Measurements from ENCODE around the gene PARP4. TPM values are rescaled to one million over a fixed set of nuclear protein-coding genes. Genes with fewer than 3 reads are reported as not detected.
A peak's percentile ranks its signal among the peaks of the same experiment; 100 is the strongest.
"Not testable (repeated sequence)": the region's sequence is repeated elsewhere in the genome, so short reads cannot be mapped to it uniquely, and the experiment has no call there.

PARP4 gene
- total and polyA plus RNA-seq, 7 experiments from 2014 or later = 31.3 to 71.1 (median 60.5) TPM

- no peaks in the 10 kb centered on the region for H3K27me3 ChIP-seq (ENCODE audit: control insufficient read depth in 2 of 2, insufficient read depth in 2 of 2, low read length in 2 of 2)
- no peaks in the 10 kb centered on the region for H3K4me1 Mint-ChIP-seq
- H3K36me3 Mint-ChIP-seq = peaks cover 13 to 73% (median 29%) of the 10 kb centered on the region in 5 donors
- no peak overlapping the region for H3K4me3 Mint-ChIP-seq
- no peak for DNase-seq
- H3K9me3 Mint-ChIP-seq = no peaks in the 10 kb centered on the region
- ChIA-PET POLR2A (no interaction called here), CTCF (no interaction called here)
- no peak overlapping the region for H3K4me3 ChIP-seq (ENCODE audit: low read length)
- no peaks in the 10 kb centered on the region for H3K4me1 ChIP-seq (ENCODE audit: control insufficient read depth in 2 of 2, insufficient read depth in 2 of 2, low read length in 2 of 2)
- H3K27ac Mint-ChIP-seq = no peak overlapping the region
- peaks cover 0 to 54% (median 18%) of the 10 kb centered on the region in 3 experiments for H3K36me3 ChIP-seq (ENCODE audit: control insufficient read depth in 2 of 3, insufficient read depth in 3 of 3, low read length in 3 of 3)
- no peak for ATAC-seq
- H3K9me3 ChIP-seq (ENCODE audit: control insufficient read depth in 2 of 3, low read length in 3 of 3) = no peaks in the 10 kb centered on the region
- intact Hi-C loops (cut with micrococcal nuclease) = no loop called here
- H3K27ac ChIP-seq (ENCODE audit: low read depth, low read length) = no peak overlapping the region
- no peaks in the 10 kb centered on the region for H3K27me3 Mint-ChIP-seq
Observed at GRCh38 chr13:24443366-24443765, 69.2 kb downstream of the PARP4 start.

DNA sequence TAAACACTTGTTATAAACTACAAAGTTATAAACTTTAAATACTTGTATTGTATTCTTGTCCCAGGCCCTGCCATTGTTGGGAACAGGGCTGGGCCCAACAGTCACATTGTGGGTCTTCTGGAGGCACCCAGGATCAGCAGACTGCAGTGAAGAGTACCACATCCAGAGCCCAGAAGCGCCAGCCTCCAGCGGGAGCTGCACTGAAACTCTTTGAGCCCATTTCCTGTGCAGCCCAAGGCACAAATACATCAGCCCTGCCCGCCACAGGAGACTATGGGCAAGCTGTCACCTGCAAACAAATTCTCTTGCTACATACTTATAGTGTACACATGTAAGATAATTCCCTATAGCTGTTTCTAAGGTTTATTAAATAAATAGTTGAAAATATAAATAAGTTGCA, 86.5 kb downstream of the PARP4 start:
- DNase-seq; H3K9me3 Mint-ChIP-seq; CTCF ChIA-PET; H3K4me3 ChIP-seq (ENCODE audit: low read length); POLR2A ChIA-PET; H3K4me3 Mint-ChIP-seq; H3K27me3 Mint-ChIP-seq; ATAC-seq; H3K27ac Mint-ChIP-seq; H3K27ac ChIP-seq (ENCODE audit: low read depth, low read length); H3K9me3 ChIP-seq (ENCODE audit: control insufficient read depth in 2 of 3, low read length in 3 of 3); H3K4me1 Mint-ChIP-seq; H3K27me3 ChIP-seq (ENCODE audit: control insufficient read depth in 2 of 2, insufficient read depth in 2 of 2, low read length in 2 of 2); H3K4me1 ChIP-seq (ENCODE audit: control insufficient read depth in 2 of 2, insufficient read depth in 2 of 2, low read length in 2 of 2): not testable (repeated sequence)
- peaks cover 19 to 60% (median 50%) of the 10 kb centered on the region in 5 donors for H3K36me3 Mint-ChIP-seq
- intact Hi-C loops (cut with micrococcal nuclease) = loop anchor here in 1 of 2 donors (10.0 kb wide), 1 partner anchor 161 kb away; no protein-coding TSS in a partner anchor
- H3K36me3 ChIP-seq (ENCODE audit: control insufficient read depth in 2 of 3, insufficient read depth in 3 of 3, low read length in 3 of 3) = peaks cover under 1 to 35% (median 2%) of the 10 kb centered on the region in 3 experiments

GRCh38 chr13:24419668-24420067, 92.9 kb downstream of the PARP4 start:
- ATAC-seq; POLR2A ChIA-PET; H3K27ac ChIP-seq (ENCODE audit: low read depth, low read length); H3K4me1 Mint-ChIP-seq; H3K27ac Mint-ChIP-seq; CTCF ChIA-PET; DNase-seq; H3K27me3 ChIP-seq (ENCODE audit: control insufficient read depth in 2 of 2, insufficient read depth in 2 of 2, low read length in 2 of 2); H3K4me3 ChIP-seq (ENCODE audit: low read length); H3K4me1 ChIP-seq (ENCODE audit: control insufficient read depth in 2 of 2, insufficient read depth in 2 of 2, low read length in 2 of 2); H3K9me3 ChIP-seq (ENCODE audit: control insufficient read depth in 2 of 3, low read length in 3 of 3); H3K27me3 Mint-ChIP-seq; H3K4me3 Mint-ChIP-seq: not testable (repeated sequence)
- Mint-ChIP-seq H3K36me3 (peaks cover 12 to 46% (median 36%) of the 10 kb centered on the region in 5 donors), H3K9me3 (peaks cover 0 to 13% (median 2%) of the 10 kb centered on the region in 11 donors)
- H3K36me3 ChIP-seq (ENCODE audit: control insufficient read depth in 2 of 3, insufficient read depth in 3 of 3, low read length in 3 of 3) = peaks cover 0 to 23% (median 0%) of the 10 kb centered on the region in 3 experiments
- intact Hi-C loops (cut with micrococcal nuclease) = loop anchor here in 1 of 2 donors (10.0 kb wide), 1 partner anchor 155 kb away; no protein-coding TSS in a partner anchor

DNA sequence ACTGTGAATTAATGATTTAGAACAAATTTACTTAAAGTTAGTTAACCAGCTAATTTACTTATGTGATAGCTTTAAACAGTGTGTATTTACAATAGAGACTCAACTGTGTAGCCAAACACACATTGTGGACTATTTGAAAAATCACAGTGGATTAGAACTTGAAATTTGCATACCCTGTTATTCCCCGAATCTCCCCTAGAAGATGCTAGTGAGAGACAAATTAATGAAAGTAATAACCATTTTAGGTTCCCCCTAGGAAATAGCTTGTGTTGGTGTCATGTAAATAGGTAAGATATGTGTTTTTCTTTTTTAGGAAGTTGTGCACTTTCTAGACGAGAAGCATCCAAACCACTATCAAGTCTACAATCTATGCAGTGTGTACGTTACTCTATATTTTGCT, 104.7 kb downstream of the PARP4 start:
- intact Hi-C loops (cut with micrococcal nuclease) = no loop called here
- ATAC-seq = no peak
- no peak overlapping the region for H3K4me3 Mint-ChIP-seq
- ChIA-PET CTCF (no interaction called here), POLR2A (no interaction called here)
- H3K4me1 ChIP-seq (ENCODE audit: control insufficient read depth in 2 of 2, insufficient read depth in 2 of 2, low read length in 2 of 2) = no peaks in the 10 kb centered on the region
- peak overlapping the region in 1 of 9 donors; percentile 15 for H3K27ac Mint-ChIP-seq
- peaks cover 0 to 7% (median 0%) of the 10 kb centered on the region in 7 donors for H3K4me1 Mint-ChIP-seq
- no peaks in the 10 kb centered on the region for H3K27me3 ChIP-seq (ENCODE audit: control insufficient read depth in 2 of 2, insufficient read depth in 2 of 2, low read length in 2 of 2)
- H3K9me3 Mint-ChIP-seq = no peaks in the 10 kb centered on the region
- H3K27me3 Mint-ChIP-seq = peaks cover 5 to 62% (median 16%) of the 10 kb centered on the region in 5 donors
- no peaks in the 10 kb centered on the region for H3K9me3 ChIP-seq (ENCODE audit: control insufficient read depth in 2 of 3, low read length in 3 of 3)
- no peaks in the 10 kb centered on the region for H3K36me3 ChIP-seq (ENCODE audit: control insufficient read depth in 2 of 3, insufficient read depth in 3 of 3, low read length in 3 of 3)
- no peak overlapping the region for H3K27ac ChIP-seq (ENCODE audit: low read depth, low read length)
- no peaks in the 10 kb centered on the region for H3K36me3 Mint-ChIP-seq
- no peak for DNase-seq
- H3K4me3 ChIP-seq (ENCODE audit: low read length) = no peak overlapping the region

DNA sequence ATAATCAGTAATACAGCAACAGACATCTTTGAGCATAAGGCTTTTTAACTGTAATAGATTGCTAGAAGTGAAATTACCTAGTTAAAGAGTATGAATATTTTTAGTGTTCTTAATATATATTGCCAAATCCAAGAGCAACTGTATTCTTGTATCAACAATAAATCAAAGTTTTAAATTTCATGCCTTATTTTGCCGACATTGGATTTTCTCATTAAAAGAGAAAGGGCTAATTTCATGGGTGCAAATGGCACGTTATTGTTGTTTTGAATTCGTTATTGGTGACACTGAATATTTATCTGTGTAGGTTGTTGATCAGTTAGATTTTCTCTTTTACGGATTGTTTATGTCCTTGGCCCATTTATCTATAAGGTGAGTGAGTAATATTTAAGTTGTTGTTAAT, 106.1 kb downstream of the PARP4 start:
- Mint-ChIP-seq H3K9me3 (no peaks in the 10 kb centered on the region), H3K4me3 (no peak overlapping the region)
- POLR2A ChIA-PET = no interaction called here

GRCh38 chr13:24396821-24397220, 115.8 kb downstream of the PARP4 start:
- H3K4me3 ChIP-seq (ENCODE audit: low read length) = no peak overlapping the region
- H3K27me3 Mint-ChIP-seq = no peaks in the 10 kb centered on the region
- H3K27me3 ChIP-seq (ENCODE audit: control insufficient read depth in 2 of 2, insufficient read depth in 2 of 2, low read length in 2 of 2) = no peaks in the 10 kb centered on the region
- H3K9me3 ChIP-seq (ENCODE audit: control insufficient read depth in 2 of 3, low read length in 3 of 3) = peaks cover 0 to 11% (median 0%) of the 10 kb centered on the region in 3 experiments
- H3K9me3 Mint-ChIP-seq = peaks cover 0 to 24% (median 11%) of the 10 kb centered on the region in 11 donors
- ATAC-seq (no peak), DNase-seq (no peak)
- ChIA-PET POLR2A (no interaction called here), CTCF (no interaction called here)
- no peak overlapping the region for H3K27ac Mint-ChIP-seq
- intact Hi-C loops (cut with micrococcal nuclease) = no loop called here
- no peaks in the 10 kb centered on the region for H3K4me1 ChIP-seq (ENCODE audit: control insufficient read depth in 2 of 2, insufficient read depth in 2 of 2, low read length in 2 of 2)
- no peak overlapping the region for H3K4me3 Mint-ChIP-seq
- peaks cover 0 to 10% (median 6%) of the 10 kb centered on the region in 5 donors for H3K36me3 Mint-ChIP-seq
- H3K36me3 ChIP-seq (ENCODE audit: control insufficient read depth in 2 of 3, insufficient read depth in 3 of 3, low read length in 3 of 3) = no peaks in the 10 kb centered on the region
- no peaks in the 10 kb centered on the region for H3K4me1 Mint-ChIP-seq
- H3K27ac ChIP-seq (ENCODE audit: low read depth, low read length) = no peak overlapping the region

More for the DNA sequence above, 106.1 kb downstream of the PARP4 start:
- Histone ChIP-seq H3K9me3 (ENCODE audit: control insufficient read depth in 2 of 3, low read length in 3 of 3) (no peaks in the 10 kb centered on the region), H3K27me3 (ENCODE audit: control insufficient read depth in 2 of 2, insufficient read depth in 2 of 2, low read length in 2 of 2) (no peaks in the 10 kb centered on the region), H3K4me3 (ENCODE audit: low read length) (no peak overlapping the region), H3K4me1 (ENCODE audit: control insufficient read depth in 2 of 2, insufficient read depth in 2 of 2, low read length in 2 of 2) (no peaks in the 10 kb centered on the region), H3K27ac (ENCODE audit: low read depth, low read length) (no peak overlapping the region), H3K36me3 (ENCODE audit: control insufficient read depth in 2 of 3, insufficient read depth in 3 of 3, low read length in 3 of 3) (no peaks in the 10 kb centered on the region)
- ATAC-seq = no peak
- Mint-ChIP-seq H3K36me3 (no peaks in the 10 kb centered on the region), H3K27me3 (peaks cover 5 to 58% (median 16%) of the 10 kb centered on the region in 5 donors), H3K27ac (no peak overlapping the region), H3K4me1 (peaks cover 0 to 7% (median 0%) of the 10 kb centered on the region in 7 donors)
- CTCF ChIA-PET = no interaction called here
- intact Hi-C loops (cut with micrococcal nuclease) = no loop called here
- DNase-seq = no peak

- Mint-ChIP-seq H3K27me3 (no peaks in the 10 kb centered on the region), H3K27ac (no peak overlapping the region), H3K36me3 (peaks cover 0 to 8% (median 6%) of the 10 kb centered on the region in 5 donors), H3K4me3 (no peak overlapping the region), H3K9me3 (peaks cover 0 to 24% (median 11%) of the 10 kb centered on the region in 11 donors), H3K4me1 (no peaks in the 10 kb centered on the region)
- no peak overlapping the region for H3K4me3 ChIP-seq (ENCODE audit: low read length)
- ChIA-PET CTCF (interaction anchor here (0.5 kb wide), 1 partner anchor 253 kb away, joined by 3 read pairs; no protein-coding TSS in a partner anchor), POLR2A (no interaction called here)
- no peaks in the 10 kb centered on the region for H3K27me3 ChIP-seq (ENCODE audit: control insufficient read depth in 2 of 2, insufficient read depth in 2 of 2, low read length in 2 of 2)
- H3K36me3 ChIP-seq (ENCODE audit: control insufficient read depth in 2 of 3, insufficient read depth in 3 of 3, low read length in 3 of 3) = no peaks in the 10 kb centered on the region
- ATAC-seq = no peak
- DNase-seq = no peak
- H3K27ac ChIP-seq (ENCODE audit: low read depth, low read length) = no peak overlapping the region
- intact Hi-C loops (cut with micrococcal nuclease) = no loop called here
- no peaks in the 10 kb centered on the region for H3K4me1 ChIP-seq (ENCODE audit: control insufficient read depth in 2 of 2, insufficient read depth in 2 of 2, low read length in 2 of 2)
- H3K9me3 ChIP-seq (ENCODE audit: control insufficient read depth in 2 of 3, low read length in 3 of 3) = peaks cover 0 to 11% (median 0%) of the 10 kb centered on the region in 3 experiments
Observed at GRCh38 chr13:24392972-24393371, 119.6 kb downstream of the PARP4 start.
